ENCODE data around the gene SLC25A34.

Gene SLC25A34

DNA sequence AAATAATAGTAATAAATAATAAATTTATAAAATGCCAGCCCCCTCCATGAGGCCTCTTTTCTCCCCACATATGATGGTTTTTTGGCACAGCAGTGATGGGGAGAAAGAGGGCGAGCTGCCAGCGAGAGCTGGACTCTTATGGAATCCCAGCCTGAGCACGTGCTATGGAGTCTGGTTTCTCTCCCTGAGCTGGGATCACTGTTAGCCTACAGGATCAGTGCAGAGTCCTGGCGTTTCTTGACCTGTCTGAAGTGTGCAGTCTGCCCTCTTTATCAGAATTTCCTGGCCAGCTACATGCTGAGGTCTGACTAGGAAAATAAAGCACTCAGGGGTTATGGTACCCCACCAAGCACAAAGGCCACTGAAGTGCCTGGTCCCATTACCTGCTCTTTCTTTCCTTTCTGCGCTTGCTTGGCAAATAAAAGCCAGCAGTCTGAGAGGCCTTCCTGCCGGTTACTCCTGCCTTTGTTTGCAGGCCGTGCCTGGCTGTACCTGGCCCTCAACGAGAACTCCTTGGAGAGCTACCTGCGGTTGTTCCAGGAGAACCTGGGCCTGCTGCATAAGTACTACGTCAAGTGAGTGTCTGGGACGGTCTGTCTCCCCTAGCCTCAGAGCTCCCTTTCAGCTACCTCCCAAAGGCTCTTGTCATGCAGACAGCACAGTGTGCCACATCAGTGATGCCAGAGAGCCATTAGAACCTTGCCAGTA, 18.5 kb upstream of the SLC25A34 start:
- DNase-seq: no peak

DNA sequence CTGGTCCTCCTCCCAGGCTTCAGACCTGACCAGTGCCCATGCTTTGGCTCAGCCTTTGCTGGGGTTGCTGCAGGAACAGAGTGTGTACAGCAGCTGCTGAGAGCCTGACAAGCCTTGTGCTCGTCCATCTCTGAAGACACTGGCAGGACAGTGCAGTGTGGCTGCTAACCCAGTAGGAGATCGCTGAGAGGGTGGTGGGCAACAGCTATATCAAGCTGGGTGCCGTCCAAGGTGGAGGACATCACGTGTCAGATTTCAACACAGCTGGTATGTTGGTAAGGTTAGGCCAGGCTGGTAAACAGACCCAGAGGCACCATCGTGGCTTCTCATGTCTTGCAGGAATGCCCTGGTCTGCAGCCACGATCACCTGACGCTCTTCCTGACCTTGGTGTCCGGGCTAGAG, 17.9 kb upstream of the SLC25A34 start:
- no peak for DNase-seq

DNA sequence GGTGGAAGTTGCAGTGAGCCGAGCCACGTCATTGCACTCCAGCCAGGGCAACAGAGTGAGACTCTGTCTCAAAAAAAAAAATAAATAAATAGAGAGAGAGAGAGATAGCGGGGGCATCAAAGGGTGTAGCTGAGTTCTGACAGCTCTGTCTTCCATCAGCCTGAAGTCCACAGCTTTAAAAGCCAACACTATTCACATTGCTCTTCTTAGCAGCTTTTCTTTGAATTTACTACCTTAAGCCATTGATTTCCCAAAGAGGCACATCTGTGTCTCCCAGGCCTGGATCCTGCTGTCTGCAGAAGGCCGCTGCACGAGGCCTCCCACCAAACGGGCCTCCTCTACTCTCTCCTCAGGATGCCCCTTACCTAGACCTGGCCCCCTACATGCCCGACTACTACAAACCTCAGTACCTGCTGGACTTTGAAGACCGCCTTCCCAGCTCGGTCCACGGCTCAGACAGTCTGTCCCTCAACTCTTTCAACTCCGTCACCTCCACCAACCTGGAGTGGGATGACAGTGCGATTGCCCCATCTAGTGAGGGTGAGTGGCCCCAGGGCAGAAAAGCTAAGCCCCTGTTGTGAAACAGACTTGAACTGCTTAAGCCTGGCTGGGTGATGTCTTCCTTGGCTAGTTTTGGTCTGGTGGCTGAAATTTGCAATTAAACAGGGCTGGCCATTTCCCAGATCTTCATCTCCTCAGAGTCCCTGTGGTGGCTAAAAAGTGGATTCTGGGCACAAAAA, 16.5 kb upstream of the SLC25A34 start:
- DNase-seq: no peak

DNA sequence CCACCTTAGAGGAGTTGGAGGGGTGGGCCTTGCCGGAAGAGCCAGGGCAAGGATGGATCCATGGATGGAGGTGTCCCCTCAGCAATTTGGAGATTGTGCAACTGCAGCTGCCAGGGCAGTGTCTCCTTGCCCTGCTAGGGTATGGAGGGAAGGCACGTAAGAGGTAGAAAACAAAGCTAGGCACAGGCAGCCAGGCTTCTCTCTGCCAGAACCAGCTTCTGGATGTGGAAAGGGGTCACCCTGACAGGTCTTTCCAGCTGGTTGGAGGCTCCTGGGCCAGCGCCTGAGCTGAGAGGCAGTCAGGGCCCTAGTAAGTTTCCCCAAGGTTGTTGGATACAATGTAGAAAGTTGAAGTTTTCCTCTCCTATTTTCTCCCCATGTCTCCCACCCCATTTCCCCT, 15.2 kb upstream of the SLC25A34 start:
- DNase-seq: no peak

DNA sequence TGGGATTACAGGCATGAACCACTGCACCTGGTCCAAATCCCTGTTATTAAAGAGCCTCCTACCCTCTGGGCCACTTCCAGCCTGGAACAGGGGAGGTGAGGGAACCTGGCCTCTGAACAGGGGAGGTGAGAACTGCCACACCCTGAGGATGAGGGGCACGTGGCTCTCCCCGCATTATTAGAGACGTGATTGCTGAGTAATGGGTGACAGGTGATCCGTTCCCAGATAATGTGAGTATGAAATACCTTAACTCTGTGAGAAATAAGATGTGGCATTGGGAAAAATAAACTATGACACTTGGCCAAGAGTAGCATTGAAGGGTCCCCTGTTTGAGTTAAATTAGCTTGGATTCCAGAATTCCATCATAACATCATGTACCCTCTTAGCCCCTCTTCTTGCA, 13.6 kb upstream of the SLC25A34 start:
- no peak for DNase-seq

DNA sequence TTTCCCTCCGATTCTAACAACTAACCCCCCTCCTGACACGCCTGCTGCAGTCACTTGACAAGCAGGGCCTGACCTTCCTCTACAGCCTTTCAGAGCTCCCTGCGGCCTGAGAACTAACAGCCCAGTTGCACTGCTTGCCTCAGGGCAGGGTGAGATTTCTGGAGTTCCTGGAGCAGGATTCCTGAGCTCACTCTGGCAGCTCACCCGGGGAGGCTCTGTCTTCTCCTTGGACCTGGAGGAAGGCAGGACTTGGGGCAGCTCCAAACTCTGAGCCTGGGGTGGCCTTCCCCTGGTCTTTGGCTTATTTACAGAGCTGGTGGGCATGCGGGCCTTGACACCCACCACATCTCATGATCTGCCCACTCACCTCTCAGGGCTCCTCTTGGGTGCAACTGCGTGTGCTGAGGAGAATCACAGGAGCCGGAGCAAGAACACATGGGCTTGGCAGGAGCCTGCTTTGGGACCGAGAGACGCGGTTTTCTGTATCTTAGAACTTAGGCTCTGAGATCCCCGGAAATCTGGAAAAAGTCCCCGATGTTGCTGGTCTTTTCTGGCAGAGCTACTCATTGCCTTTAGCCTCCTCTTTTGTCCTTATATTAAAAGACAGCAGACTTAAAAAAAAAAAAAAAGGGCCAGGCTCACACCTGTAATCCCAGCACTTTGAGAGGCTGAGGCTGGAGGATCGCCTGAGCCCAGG, 13.1 kb upstream of the SLC25A34 start:
- DNase-seq: no peak

DNA sequence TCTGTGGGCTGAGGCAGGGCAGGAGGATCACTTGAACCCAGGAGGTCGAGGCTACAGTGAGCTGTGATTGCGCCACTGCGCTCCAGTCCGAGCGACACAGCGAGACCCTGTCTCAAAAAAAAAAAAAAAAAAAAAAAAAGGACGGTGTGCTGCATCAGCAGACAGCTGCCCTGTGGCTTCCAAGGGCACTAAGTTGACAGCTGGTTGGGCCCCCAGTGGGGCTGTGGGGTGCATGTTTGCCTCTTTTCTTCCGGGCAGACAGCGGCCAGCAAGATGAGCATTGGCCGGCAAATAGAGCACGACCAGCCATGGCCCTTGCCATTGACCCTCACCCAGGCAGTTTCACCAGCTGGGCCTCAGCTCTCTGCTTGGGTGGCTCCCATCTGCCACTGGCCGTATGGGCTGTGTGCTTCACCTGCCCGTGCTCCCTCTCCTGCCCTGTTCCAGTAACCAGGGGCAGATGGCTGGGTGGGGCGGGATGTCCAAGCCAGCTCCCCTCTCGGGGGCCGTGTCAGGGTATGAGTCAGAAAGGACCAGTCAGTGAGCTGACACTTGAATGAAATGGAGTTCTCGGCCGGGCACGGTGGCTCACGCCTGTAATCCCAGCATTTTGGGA, 12.3 kb upstream of the SLC25A34 start:
- no peak for DNase-seq

DNA sequence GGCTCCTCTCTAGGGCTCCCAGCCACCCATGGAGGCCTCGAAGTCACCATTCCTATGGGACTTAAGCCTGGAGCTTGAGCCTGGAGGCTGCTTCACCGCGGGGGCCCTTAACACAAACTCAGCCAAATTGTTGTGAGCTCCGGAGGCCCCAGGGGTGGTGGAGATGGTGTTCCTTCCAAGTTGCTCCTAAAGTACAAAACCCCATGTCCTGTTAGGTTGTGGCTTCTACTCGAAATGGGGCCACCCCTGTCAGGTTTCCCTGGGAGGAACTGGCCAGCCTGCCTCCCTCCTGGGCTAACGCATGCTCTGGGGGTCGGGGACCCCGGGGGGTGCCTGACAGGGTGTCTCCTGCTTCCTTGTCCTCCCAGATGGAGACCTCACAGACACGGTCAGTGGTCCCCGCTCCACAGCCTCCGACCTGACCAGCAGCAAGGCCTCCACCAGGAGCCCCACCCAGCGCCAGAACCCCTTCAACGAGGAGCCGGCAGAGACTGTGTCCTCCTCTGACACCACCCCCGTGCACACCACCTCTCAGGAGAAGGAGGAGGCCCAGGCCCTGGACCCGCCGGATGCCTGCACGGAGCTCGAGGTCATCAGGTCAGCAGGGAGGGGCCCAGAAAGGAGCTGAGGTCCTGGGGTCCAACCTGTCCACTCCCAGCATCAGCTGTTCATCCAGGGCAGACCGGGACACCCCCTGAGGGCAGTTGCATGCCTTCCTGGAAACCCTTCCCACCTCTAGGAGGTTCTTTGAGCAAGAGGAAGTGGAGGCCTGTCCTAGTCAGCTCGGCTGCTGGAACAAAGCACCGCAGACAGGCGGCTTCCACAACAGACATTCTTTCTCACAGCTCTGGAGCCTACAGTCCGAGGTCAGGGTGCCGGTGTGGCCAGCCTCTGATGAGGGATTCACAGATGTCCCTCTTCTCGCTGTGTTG, 10.8 kb upstream of the SLC25A34 start:
- no peak for DNase-seq

DNA sequence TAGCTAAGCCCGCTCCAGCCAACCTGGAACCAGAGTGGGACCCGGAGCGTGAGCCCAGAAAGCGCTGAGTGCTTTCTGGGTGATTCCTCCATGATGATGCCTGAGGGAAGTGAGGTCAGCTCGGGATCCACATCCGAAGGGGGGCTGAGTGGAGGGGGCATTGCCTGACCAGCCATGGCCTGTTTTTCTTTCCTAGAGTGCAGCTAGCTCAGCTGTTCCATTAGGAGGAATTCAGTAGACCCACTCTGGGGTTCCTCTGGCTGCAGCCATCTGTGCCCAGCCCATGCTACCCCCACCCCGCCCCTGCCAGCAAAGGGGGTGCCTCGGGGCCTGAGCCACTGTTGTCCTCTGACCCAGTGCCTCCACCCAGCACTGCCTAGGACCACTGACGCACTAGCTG, 9.6 kb upstream of the SLC25A34 start:
- DNase-seq: no peak

DNA sequence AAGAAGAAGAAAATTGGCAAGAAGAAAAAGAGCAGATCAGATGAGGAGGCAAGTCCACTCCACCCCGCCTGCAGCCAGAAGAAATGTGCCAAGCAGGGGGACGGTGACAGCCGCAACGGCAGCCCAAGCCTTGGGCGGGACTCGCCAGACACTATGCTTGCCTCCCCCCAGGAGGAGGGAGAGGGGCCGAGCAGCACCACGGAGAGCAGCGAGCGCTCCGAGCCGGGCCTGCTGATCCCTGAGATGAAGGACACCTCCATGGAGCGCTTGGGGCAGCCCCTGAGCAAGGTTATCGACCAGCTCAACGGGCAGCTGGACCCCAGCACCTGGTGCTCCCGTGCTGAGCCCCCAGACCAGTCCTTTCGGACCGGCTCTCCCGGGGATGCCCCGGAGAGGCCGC, 9.0 kb upstream of the SLC25A34 start:
- DNase-seq: no peak

DNA sequence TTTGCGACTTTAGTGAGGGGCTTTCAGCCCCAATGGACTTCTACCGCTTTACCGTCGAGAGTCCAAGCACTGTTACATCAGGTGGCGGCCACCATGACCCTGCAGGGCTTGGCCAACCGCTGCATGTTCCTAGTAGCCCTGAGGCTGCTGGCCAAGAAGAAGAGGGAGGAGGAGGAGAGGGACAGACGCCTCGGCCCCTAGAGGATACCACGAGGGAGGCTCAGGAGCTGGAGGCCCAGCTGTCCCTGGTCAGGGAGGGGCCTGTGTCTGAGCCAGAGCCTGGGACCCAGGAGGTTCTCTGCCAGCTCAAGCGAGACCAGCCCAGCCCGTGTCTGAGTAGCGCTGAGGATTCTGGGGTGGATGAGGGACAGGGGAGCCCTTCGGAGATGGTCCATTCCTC, 8.6 kb upstream of the SLC25A34 start:
- DNase-seq: no peak

DNA sequence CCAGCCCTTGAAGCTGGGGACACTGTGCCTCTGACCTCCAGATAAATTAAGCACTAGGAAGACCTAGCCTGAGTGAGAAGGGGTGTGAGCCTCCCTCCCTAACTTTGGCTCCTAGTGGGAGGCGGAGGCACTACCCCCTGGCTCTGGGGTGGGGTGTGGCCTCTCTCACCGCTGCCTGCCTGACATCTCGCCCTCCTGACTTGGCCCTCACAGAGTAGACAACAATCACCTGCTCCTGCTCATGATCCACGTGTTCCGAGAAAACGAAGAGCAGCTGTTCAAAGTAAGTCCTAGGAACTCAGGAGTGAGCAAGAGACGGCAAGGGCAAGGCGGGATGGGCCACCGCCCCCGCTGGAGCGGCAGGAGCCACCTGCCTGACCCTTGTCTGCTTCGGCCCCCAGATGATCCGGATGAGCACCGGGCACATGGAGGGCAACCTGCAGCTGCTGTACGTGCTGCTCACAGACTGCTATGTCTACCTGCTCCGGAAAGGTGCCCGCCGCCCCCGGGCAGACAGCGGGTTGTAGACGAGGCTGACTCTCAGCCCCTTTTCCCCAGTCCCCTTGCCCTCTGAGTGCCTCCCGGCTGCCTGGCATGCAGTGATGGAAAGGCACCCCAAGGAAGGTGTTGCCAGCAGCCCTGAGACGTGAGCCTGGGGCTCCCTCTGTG, 8.1 kb upstream of the SLC25A34 start:
- no peak for DNase-seq

DNA sequence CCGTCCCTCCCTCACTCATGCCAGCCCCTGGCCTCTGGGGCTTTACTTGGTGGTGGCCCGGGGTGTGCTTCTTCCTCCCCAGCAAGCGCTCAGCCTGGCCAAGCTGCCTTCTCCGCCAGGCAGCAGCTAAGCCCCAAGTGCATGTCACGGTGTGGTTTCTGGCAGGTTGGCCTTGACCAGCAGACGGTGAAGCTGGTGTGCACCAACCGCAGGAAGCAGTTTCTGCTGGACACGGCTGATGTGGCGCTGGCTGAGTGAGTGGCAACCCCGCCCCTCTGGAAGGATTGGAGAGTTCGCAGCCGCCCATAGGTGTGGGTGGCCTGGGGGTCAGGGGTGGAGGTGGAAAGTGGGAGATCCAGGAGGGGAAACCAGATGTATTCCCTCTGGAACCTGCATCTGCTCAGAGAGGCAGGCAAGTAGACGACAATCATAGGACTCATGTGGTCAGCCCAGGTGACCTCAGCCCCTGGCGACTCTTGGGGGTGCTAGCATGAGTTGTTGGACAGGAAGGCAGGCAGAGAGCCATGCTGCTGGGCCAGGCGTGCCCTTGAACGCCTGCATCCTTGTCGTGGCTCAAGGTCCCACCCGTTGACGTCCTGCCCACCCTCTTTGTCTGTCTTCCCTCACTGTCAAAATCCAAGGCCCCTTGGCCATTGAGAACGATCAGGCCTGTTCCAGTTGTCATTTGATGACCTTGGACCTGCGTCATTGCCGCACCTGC, 7.0 kb upstream of the SLC25A34 start:
- DNase-seq: no peak

DNA sequence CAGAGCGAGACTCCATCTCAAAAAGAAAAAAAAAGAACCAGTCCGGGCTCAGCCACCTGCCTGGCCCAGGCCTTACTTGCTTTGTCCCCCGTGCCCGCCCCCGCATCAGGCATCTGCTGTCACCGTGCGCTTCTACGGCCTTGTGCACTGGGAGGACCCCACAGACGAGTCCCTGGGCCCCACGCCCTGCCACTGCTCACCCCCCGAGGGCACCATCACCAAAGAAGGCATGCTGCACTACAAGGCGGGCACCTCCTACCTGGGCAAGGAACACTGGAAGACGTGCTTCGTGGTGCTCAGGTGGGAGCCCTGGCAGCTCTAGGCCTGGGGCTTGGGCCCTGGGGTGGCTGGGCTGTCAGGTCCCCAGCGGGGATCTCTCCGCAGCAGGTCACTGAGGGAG, 5.6 kb upstream of the SLC25A34 start:
- no peak for DNase-seq

DNA sequence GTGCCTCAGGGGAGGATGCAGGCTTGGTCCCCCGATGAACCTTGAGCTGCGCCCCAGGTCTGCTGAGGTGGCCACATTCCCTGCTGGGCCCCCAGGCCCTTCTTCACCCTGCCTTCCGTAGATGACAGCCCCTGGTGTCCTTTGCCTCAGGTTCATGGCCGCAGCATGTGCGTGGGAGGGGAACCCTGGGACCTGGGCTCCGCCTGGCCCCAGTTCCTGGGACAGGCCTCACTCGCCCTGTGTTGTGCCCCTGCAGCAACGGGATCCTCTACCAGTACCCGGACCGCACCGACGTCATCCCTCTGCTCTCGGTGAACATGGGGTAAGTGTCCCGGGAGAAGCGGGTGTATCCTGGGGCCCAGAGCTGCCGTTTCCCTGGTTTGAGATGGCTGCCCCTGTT, 5.1 kb upstream of the SLC25A34 start:
- no peak for DNase-seq

DNA sequence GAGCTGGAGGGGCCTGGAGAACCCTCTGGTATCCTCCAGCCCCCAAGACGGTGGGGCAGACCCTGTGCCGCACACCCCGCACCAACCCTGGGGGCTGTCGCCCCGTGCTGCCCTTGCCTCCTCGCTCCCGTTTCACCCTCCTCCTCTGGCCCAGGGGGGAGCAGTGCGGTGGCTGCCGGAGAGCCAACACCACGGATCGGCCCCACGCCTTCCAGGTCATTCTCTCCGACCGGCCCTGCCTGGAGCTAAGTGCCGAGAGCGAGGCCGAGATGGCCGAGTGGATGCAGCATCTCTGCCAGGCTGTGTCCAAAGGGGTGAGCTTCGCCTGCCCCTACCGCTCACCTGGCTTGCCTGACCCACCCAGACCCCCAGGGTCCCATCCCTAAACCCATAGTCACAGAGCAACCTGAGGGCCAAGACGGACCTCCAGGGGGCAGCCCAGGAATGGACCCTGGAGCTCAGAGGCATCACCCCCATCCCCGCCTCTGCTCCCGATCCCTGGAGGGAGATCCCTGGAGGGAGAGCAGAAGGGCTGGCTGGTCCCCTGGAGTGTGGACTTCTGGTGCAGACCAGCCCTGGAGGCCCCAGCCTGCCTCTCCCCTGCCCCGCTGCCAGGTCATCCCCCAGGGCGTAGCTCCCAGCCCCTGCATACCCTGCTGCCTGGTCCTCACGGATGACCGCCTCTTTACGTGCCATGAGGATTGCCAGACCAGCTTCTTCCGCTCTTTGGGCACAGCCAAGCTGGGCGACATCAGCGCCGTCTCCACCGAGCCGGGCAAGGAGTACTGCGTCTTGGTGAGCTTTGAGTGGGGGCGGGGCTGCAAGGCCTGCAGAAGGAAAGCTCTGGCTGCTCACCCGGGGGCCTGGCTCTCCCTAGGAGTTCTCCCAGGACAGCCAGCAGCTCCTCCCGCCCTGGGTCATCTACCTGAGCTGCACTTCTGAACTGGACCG, 4.0 kb upstream of the SLC25A34 start:
- DNase-seq: no peak

DNA sequence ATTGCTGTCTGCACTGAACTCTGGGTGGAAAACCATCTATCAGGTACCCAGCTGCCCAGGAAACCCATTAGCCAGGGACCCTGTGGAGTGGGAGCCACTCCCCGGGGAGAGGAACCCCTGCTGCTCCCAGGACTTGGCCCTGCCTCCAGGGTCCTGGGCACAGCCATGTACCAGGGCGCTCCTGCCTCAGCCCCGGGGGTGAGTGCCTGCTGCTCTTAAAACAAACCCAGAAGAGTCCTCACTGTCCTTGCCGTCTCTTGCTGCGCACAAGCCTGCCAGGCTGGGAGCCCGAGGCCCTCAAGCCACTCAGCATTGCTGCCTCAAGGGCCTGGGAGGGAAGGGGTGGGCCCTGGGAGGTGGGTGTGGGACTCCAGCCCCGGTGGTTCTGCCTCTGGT, 3.4 kb upstream of the SLC25A34 start:
- DNase-seq: no peak

DNA sequence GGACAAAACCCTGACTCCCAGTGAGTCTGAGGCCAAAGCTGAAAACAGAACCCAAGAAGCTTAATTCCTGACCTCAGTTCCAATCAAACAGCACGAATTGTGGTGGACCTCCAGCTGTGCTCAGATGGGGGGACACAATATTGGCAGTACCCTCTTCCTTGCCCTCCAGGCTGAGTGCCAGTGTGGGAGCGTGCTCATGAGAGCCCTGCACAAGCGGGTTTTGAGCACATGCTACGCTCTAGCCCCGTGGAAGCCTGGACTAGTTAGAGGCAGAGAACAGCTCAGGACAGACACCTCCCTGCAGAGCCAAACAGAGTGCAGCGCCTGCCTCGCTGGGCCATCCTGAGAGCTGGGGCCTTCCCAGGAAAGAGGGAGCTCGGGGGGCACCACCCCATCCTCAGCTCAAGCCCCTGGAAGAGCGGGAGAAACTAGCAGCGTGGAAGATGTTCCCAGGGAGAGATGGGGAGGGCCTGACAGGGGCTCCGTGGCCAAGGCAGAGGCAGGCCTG, 2.8 kb upstream of the SLC25A34 start:
- DNase-seq: no peak

DNA sequence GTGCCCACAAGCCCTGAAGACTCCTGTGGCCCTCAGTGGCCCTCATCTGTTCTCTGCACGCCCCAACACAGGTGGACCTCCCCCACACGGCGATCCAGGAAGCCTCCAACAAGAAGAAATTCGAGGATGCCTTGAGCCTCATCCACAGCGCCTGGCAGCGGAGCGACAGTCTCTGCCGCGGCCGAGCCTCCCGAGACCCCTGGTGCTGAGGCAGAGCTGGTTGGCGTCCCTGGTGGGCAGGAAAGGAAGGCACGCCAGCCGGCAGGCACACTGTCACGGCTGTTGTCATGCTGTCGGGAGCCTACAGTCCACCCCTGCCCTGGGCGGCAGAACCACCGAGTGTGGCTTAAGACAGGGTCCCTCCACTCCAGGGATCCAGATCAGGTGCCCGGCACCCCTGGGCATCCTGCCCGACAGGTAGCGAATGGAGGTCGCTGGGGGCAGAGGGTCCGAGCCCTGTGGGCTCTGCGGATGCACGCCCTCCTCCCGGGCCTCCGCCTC, 2.3 kb upstream of the SLC25A34 start:
- no peak for DNase-seq

DNA sequence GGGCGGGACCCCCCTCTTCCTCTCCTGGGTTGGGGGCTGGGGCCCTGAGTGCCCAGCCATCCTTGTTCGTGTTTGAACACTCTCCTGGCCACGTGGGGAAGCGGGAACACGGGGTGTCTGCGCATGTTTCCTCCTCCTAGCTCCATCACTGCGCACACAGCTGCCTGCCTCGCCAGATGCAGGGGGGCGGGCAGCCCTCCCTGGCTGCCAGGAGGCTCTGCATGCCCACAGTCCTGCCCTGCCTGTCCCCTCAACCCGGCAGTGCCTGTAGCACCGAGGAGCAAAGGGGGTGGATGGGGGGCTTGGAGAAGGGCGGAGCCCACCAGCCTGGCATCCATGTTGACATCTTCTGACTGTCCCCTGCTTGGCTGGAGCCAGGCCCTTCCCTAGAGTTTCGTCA, 1.8 kb upstream of the SLC25A34 start:
- no peak for DNase-seq
